GM10266 (cell line): ENCODE results near the gene DACH2.

Experiments used
- DNase-seq: peaks from one replicate; pipeline ENCODE4 v3.0.0; 2012; ENCODE audit errors: extremely low spot score
- TF ChIP-seq, protein P1 (sequence below): IDR thresholded peaks from 2 replicates; pipeline ENCODE4 v1.5.1; 2012; ENCODE audit warnings: mild to moderate bottlenecking, low read depth; ENCODE audit not compliant: control insufficient read depth, insufficient read depth; ENCODE audit errors: missing control alignments

Gene DACH2

GRCh38 chrX:86711531-86712180 is 563.4 kb downstream of the DACH2 start:
- TF ChIP-seq, protein P1, sequence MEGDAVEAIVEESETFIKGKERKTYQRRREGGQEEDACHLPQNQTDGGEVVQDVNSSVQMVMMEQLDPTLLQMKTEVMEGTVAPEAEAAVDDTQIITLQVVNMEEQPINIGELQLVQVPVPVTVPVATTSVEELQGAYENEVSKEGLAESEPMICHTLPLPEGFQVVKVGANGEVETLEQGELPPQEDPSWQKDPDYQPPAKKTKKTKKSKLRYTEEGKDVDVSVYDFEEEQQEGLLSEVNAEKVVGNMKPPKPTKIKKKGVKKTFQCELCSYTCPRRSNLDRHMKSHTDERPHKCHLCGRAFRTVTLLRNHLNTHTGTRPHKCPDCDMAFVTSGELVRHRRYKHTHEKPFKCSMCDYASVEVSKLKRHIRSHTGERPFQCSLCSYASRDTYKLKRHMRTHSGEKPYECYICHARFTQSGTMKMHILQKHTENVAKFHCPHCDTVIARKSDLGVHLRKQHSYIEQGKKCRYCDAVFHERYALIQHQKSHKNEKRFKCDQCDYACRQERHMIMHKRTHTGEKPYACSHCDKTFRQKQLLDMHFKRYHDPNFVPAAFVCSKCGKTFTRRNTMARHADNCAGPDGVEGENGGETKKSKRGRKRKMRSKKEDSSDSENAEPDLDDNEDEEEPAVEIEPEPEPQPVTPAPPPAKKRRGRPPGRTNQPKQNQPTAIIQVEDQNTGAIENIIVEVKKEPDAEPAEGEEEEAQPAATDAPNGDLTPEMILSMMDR, result no peak
- DNase-seq, result no peak

DNA sequence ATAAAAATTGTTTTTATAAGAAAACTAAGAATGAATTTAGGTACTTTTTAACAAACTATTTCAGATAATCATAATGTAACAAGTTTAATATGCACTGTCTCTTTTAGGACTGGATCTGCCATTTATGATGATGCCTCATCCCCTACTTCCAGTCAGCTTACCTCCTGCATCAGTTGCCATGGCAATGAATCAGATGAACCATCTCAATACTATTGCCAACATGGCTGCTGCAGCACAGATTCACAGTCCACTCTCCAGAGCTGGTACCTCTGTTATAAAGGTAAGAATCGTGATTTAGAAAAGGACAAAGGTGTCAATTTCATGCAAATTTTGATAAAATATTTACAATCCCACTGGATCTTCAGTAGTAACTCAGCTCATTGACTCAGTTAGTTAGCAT is 566.2 kb downstream of the DACH2 start:
- TF ChIP-seq, protein P1, result no peak
- no peak for DNase-seq

DNA sequence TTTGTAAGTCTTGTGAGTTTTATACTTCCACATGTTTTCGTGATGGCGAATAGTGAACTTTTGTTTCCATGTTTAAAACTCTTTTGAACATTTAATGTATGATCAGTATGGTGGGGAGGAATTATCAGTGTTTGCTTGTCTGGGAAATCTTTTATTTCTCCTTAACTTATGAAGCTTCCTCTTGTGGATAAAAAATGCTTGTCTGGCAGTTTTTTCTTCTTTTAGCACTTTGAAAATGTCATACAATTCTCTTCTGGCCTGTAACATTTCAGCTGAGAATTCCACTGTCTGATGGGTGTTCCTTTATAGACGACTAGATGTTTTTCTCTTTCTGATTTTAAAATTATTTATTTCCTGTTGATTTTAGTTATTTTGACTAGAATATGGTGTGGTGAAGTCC is 576.0 kb downstream of the DACH2 start:
- no peak for DNase-seq
- TF ChIP-seq, protein P1, result no peak

GRCh38 chrX:86747091-86747490 is 598.8 kb downstream of the DACH2 start:
- no peak for DNase-seq
- TF ChIP-seq, protein P1, result no peak

DNA sequence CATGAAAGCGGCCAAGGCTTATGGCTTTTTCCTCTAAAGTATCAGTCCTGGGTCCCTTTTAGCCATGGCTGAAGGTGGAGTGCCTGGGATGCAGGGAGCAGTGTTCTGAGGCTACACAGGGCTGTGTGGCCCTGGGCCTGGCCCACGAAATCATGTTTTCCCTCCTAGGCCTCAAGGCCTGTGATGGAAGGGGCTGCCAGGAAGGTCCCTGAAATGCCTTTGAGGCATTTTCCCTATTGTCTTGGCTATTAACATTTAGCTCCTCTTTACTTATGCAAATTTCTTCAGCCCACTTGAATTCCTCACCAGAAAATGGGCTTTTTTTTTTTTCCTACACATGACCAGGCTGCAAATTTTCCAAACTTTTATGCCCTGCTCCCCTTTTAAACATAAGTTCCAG is 657.0 kb downstream of the DACH2 start:
- TF ChIP-seq, protein P1, result no peak
- no peak for DNase-seq

DNA sequence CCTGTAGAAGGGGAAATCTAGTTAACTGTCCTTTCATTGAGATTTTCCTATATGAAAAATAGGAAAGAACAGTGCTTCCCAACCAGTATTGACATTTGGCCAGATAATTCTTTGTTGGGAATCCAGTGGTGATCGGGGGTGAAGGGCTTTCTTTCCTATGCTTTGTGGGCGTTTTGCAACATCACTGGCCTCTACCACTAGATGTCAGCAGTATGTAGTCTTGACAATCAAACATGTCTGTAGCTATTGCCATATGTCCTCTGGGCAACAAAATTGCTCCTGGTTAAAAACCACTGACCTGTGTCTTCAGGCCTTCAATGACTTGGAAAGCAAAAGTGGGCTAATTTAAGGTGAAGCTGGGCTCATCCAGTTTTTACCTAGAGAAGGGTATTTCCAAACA is 658.5 kb downstream of the DACH2 start:
- DNase-seq, result no peak

GRCh38 chrX:86809651-86810050 is 661.4 kb downstream of the DACH2 start:
- no peak for DNase-seq
- TF ChIP-seq, protein P1, result no peak

More for the DNA sequence above, 658.5 kb downstream of the DACH2 start:
- TF ChIP-seq, protein P1, result peak; percentile 28
